GM18907 (cell line): Measurements from ENCODE around the gene DTL.
"Not testable (repeated sequence)": the region's sequence is repeated elsewhere in the genome, so short reads cannot be mapped to it uniquely, and the experiment has no call there.

ENCODE experiments used
- ATAC-seq: cut with Tn5 transposase; IDR thresholded peaks from one replicate; pipeline ENCODE4 v1.9.1; 2021; ENCODE audit warnings: mild to moderate bottlenecking, moderate library complexity; ENCODE audit not compliant: unreplicated experiment

The DTL gene

GRCh38 chr1:212035123-212035834, at the start of gene DTL, which contains the start of gene INTS7:
Gene DTL, plus strand, starts transcription at chr1:212035748. Its CDS starts 143 bp downstream, at chr1:212035891.
Gene INTS7, minus strand, starts transcription at chr1:212035557. Its CDS starts 120 bp downstream, at chr1:212035437.
- peak; percentile 84 for ATAC-seq

- ATAC-seq, result no peak
These were observed 48.8 kb upstream of the DTL start for GRCh38 chr1:211986628-211987254.

- ATAC-seq, result no peak
These were observed 43.9 kb upstream of the DTL start for GRCh38 chr1:211991695-211992094.

- ATAC-seq, result not testable (repeated sequence)
These were observed 38.1 kb upstream of the DTL start for GRCh38 chr1:211997426-211997825.

GRCh38 chr1:212002536-212002935, 33.0 kb upstream of the DTL start:
- no peak for ATAC-seq

GRCh38 chr1:212004895-212005608, 30.5 kb upstream of the DTL start:
- no peak for ATAC-seq

- no peak for ATAC-seq
These were observed 28.4 kb upstream of the DTL start for GRCh38 chr1:212007178-212007577.

GRCh38 chr1:212007886-212008285, 27.7 kb upstream of the DTL start:
- ATAC-seq, result no peak

GRCh38 chr1:212009561-212009960, 26.0 kb upstream of the DTL start:
- no peak for ATAC-seq

GRCh38 chr1:212010004-212010403, 25.5 kb upstream of the DTL start:
- ATAC-seq, result no peak

GRCh38 chr1:212012034-212012740, 23.4 kb upstream of the DTL start:
- ATAC-seq, result peak; percentile 92

GRCh38 chr1:212013672-212014071, 21.9 kb upstream of the DTL start:
- no peak for ATAC-seq

GRCh38 chr1:212020975-212021374, 14.6 kb upstream of the DTL start:
- ATAC-seq, result no peak

- no peak for ATAC-seq
These were observed 14.0 kb upstream of the DTL start for GRCh38 chr1:212021563-212021962.

GRCh38 chr1:212022908-212023307, 12.6 kb upstream of the DTL start:
- ATAC-seq, result not testable (repeated sequence)

GRCh38 chr1:212024469-212025149, 10.9 kb upstream of the DTL start:
- ATAC-seq, result no peak

GRCh38 chr1:212027727-212028126, 7.8 kb upstream of the DTL start:
- ATAC-seq, result not testable (repeated sequence)

- ATAC-seq, result no peak
These were observed 4.5 kb upstream of the DTL start for GRCh38 chr1:212030936-212031528.

- peak; percentile 5 for ATAC-seq
These were observed 929 bp upstream of the DTL start for GRCh38 chr1:212034516-212035122.
